ENCODE data around the gene AKR1C2. TPM values are rescaled to one million over a fixed set of nuclear protein-coding genes. Genes with fewer than 3 reads are reported as not detected.
"Not testable (repeated sequence)": the region's sequence is repeated elsewhere in the genome, so short reads cannot be mapped to it uniquely, and the experiment has no call there.

Gene AKR1C2
- total RNA-seq, 1 donor from 2014 or later = not detected

DNA sequence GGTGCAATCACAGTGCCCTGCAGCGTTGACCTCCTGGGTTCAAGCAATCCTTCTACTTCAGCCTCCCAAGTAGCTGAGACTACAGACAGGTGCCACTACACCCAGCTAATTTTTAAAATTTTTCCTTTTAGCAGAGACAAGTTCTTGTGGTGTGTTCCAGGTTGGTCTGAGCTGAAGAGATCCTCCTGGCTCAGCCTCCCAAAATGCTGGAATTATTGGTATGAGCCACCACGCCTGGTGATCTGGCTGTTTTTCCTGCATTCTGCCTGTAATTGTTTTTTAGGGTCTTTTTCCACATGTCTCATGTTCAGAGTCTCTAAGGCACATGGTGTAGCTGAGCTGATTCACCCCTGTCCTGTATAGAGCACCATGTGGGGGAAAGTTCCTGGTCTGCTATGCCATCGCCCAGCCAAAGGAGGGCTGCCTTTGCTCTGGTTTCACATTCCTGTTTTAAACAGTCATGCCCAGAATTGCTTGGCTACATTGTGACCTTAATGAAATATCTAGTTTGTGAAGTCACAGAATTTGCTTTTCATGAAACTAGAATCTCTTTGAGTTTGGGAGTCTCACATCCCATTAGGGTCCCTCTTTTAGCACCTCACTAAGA, 15.1 kb upstream of the AKR1C2 start:
- H3K4me3 Mint-ChIP-seq (ENCODE audit: low read depth); H3K4me1 Mint-ChIP-seq (ENCODE audit: low read depth); H3K36me3 Mint-ChIP-seq (ENCODE audit: low read depth); DNase-seq (ENCODE audit: low spot score); H3K9me3 Mint-ChIP-seq; H3K27me3 Mint-ChIP-seq (ENCODE audit: low read depth); intact Hi-C loops (cut with micrococcal nuclease); H3K27ac Mint-ChIP-seq: not testable (repeated sequence)

DNA sequence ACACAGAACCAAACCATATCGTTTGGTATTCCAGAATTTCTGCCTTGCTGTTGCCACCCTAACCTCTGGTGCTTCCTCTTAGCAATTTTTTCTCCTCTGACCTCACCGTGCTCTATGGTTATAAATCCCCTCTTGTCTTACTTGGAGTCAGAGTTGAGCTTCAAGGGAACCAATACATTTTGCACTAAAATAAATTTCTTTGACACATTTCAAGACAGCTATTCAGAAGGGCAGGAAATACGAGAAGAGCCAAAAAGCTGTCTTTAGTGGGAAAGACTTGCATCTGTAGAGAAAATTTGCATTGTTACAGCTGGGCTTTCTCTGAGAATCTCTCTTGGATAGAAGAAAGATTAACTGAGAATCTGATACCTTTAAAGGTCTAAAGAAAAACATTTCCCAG, 14.5 kb upstream of the AKR1C2 start:
- no peaks in the 10 kb centered on the region for H3K36me3 Mint-ChIP-seq (ENCODE audit: low read depth)
- H3K9me3 Mint-ChIP-seq = no peaks in the 10 kb centered on the region
- H3K4me3 Mint-ChIP-seq (ENCODE audit: low read depth) = no peak overlapping the region
- no peak overlapping the region for H3K27ac Mint-ChIP-seq
- no peak for DNase-seq (ENCODE audit: low spot score)
- intact Hi-C loops (cut with micrococcal nuclease) = no loop called here
- peaks cover 3% of the 10 kb centered on the region for H3K27me3 Mint-ChIP-seq (ENCODE audit: low read depth)
- H3K4me1 Mint-ChIP-seq (ENCODE audit: low read depth) = no peaks in the 10 kb centered on the region

GRCh38 chr10:5014936-5015335, 11.3 kb upstream of the AKR1C2 start:
- Mint-ChIP-seq H3K9me3 (no peaks in the 10 kb centered on the region), H3K27me3 (ENCODE audit: low read depth) (peaks cover 8% of the 10 kb centered on the region), H3K27ac (no peak overlapping the region), H3K36me3 (ENCODE audit: low read depth) (no peaks in the 10 kb centered on the region), H3K4me3 (ENCODE audit: low read depth) (no peak overlapping the region), H3K4me1 (ENCODE audit: low read depth) (no peaks in the 10 kb centered on the region)
- intact Hi-C loops (cut with micrococcal nuclease) = no loop called here
- no peak for DNase-seq (ENCODE audit: low spot score)

DNA sequence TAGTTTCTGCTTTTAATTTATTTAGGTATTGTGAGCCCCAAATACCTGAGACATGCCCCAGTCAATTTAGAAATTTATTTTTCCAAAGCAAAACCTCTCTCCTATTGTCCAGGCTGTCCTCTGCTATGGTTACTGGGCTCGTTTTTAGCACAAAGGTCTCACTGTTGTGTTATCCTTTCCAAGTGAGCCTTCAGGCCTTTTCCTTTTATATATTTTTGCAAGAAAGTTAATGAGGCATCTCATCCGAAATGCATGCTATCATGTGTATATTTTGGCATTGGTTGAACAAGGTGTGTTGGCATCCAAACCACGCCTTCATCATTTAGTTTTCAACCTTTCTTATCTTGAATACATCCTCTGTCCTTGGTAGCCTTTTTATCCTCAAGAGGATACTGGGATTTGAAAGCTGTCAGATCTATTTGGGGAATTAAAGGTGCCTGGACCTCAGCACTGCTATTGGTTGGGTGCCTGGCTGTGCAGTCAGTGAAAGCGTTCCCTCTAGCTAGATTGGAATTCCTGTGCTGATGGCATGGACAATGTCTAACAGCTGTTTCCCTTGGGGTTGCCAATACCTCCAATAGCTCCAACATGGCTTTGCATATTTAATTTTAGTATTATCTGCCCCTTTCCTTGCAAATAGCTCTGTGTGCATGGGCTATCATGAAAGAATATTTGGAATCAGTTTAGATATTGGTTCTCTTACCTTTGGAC, 10.7 kb upstream of the AKR1C2 start:
- intact Hi-C loops (cut with micrococcal nuclease); H3K27me3 Mint-ChIP-seq (ENCODE audit: low read depth); H3K4me3 Mint-ChIP-seq (ENCODE audit: low read depth); H3K27ac Mint-ChIP-seq; H3K9me3 Mint-ChIP-seq; H3K4me1 Mint-ChIP-seq (ENCODE audit: low read depth); DNase-seq (ENCODE audit: low spot score); H3K36me3 Mint-ChIP-seq (ENCODE audit: low read depth): not testable (repeated sequence)

DNA sequence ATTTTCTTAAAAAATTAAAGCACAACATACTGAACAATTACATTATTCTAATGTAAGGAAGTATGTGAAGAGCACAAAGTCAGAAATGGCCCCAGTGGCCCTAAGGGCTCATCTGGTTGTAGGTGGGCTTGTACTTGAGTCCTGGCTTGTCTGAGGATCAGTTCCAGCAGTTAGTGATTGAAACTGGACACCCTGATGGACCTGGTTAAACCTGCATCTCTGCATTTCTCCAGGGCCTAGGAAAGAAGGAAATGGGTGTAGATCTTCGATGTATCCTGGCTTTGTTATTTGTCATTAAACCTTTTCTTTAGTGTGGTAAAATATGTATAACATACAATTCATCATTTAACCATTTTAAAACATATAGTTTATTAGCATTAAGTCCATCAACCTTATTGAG, 9.7 kb upstream of the AKR1C2 start:
- Mint-ChIP-seq H3K27me3 (ENCODE audit: low read depth) (peaks cover 8% of the 10 kb centered on the region), H3K36me3 (ENCODE audit: low read depth) (no peaks in the 10 kb centered on the region), H3K4me1 (ENCODE audit: low read depth) (no peaks in the 10 kb centered on the region), H3K4me3 (ENCODE audit: low read depth) (no peak overlapping the region), H3K9me3 (no peaks in the 10 kb centered on the region), H3K27ac (no peak overlapping the region)
- DNase-seq (ENCODE audit: low spot score) = no peak
- intact Hi-C loops (cut with micrococcal nuclease) = no loop called here

GRCh38 chr10:5012595-5012994, 8.9 kb upstream of the AKR1C2 start:
- intact Hi-C loops (cut with micrococcal nuclease) = no loop called here
- Mint-ChIP-seq H3K27me3 (ENCODE audit: low read depth) (peaks cover 9% of the 10 kb centered on the region), H3K36me3 (ENCODE audit: low read depth) (no peaks in the 10 kb centered on the region), H3K9me3 (no peaks in the 10 kb centered on the region), H3K4me1 (ENCODE audit: low read depth) (no peaks in the 10 kb centered on the region), H3K27ac (no peak overlapping the region), H3K4me3 (ENCODE audit: low read depth) (no peak overlapping the region)
- no peak for DNase-seq (ENCODE audit: low spot score)

DNA sequence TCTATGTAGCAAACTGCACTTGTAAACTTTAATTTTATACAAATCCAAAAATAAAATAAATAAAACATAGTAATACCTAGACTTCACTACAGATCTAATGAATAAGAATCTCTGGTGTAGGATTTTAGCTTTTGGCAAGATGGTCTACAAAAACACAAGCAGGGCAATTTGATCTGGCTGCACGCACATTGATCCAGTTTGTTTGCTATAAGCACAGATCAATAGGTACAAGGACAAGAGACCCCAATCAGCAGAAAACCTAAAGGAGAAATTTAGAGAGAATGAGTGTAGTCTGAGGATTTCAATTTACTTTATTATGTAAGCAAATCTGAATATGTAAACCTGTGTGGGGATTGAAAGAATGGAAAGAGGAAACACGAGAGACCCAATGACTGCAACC, 7.7 kb upstream of the AKR1C2 start:
- H3K27me3 Mint-ChIP-seq (ENCODE audit: low read depth); H3K27ac Mint-ChIP-seq; H3K4me3 Mint-ChIP-seq (ENCODE audit: low read depth); DNase-seq (ENCODE audit: low spot score); intact Hi-C loops (cut with micrococcal nuclease); H3K36me3 Mint-ChIP-seq (ENCODE audit: low read depth); H3K9me3 Mint-ChIP-seq; H3K4me1 Mint-ChIP-seq (ENCODE audit: low read depth): not testable (repeated sequence)

DNA sequence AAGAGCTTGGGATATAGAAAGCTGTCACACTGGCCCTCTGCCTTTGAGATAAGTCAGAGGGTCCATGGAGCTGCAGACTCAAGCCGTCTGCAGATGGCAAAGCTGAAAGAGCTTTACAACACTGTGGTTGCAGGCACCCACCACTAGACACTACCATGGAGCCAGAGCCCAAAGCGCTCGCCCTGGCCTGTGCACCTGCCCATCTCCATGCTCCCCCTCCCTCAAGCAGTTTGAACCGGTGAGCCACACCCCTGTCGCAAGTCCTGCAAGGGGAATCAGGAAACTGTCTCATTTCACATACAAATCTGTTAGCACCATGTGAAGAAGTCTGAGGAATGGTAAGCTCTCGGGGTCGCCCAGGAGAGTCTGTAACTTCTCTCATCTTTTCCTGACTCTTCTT, 6.4 kb upstream of the AKR1C2 start:
- H3K4me3 Mint-ChIP-seq (ENCODE audit: low read depth); H3K4me1 Mint-ChIP-seq (ENCODE audit: low read depth); intact Hi-C loops (cut with micrococcal nuclease); DNase-seq (ENCODE audit: low spot score); H3K27me3 Mint-ChIP-seq (ENCODE audit: low read depth); H3K27ac Mint-ChIP-seq; H3K9me3 Mint-ChIP-seq; H3K36me3 Mint-ChIP-seq (ENCODE audit: low read depth): not testable (repeated sequence)

DNA sequence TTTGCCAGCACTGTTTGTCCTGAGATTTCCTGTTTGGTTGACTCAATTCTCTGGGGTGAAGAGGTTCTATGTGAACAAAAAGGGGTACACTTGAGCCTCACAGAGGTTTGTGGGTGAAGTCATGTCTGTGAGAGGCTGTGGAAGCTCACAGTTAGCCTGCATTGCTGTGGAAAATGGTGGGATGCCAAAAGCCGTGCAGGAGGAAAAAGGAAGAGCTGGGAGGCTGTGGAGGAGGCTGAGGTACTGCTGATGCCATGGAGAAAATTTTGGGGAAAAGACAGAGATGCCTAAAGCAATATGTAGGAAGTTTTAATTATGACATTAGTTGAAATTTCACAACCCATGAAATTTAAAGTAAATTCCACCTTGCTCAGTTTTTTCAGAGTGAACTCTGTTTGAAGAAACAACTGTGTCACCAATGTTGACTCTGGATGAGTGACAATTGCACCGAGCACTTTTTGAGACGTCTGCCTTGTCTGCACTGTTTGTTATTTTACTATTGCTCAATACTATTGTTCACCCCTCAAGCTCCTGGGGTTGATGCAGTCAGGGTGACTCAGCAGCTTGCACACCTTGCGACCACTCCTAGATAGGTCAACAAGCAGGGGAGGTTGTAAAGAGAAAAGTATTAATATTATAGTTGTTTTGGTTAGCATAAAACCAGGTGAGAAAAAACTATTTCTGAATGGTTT, 5.3 kb upstream of the AKR1C2 start:
- H3K36me3 Mint-ChIP-seq (ENCODE audit: low read depth); H3K27me3 Mint-ChIP-seq (ENCODE audit: low read depth); H3K4me3 Mint-ChIP-seq (ENCODE audit: low read depth); intact Hi-C loops (cut with micrococcal nuclease); DNase-seq (ENCODE audit: low spot score); H3K4me1 Mint-ChIP-seq (ENCODE audit: low read depth); H3K9me3 Mint-ChIP-seq; H3K27ac Mint-ChIP-seq: not testable (repeated sequence)

GRCh38 chr10:5004501-5004900, 844 bp upstream of the AKR1C2 start:
- H3K4me3 Mint-ChIP-seq (ENCODE audit: low read depth); DNase-seq (ENCODE audit: low spot score); intact Hi-C loops (cut with micrococcal nuclease); H3K36me3 Mint-ChIP-seq (ENCODE audit: low read depth); H3K9me3 Mint-ChIP-seq; H3K27me3 Mint-ChIP-seq (ENCODE audit: low read depth); H3K4me1 Mint-ChIP-seq (ENCODE audit: low read depth); H3K27ac Mint-ChIP-seq: not testable (repeated sequence)

DNA sequence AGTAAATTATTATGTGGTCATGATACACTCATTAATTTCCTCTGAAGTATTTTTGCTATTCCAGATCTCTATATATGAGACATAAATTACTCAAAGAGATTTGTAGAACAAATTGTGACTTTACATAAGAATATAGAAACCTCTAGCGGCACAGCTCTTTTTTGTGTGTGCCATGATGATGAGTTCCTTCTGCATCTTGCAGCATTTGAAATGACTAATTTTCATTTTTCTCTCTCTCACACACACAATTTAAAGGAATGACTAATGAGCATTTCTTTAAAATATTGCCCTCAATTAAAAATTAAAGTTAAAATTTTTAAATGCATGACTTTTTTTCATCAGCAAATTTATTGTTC, 351 bp upstream of the AKR1C2 start:
- H3K4me3 Mint-ChIP-seq (ENCODE audit: low read depth); intact Hi-C loops (cut with micrococcal nuclease); H3K9me3 Mint-ChIP-seq; H3K27ac Mint-ChIP-seq; H3K27me3 Mint-ChIP-seq (ENCODE audit: low read depth); H3K4me1 Mint-ChIP-seq (ENCODE audit: low read depth); H3K36me3 Mint-ChIP-seq (ENCODE audit: low read depth); DNase-seq (ENCODE audit: low spot score): not testable (repeated sequence)

DNA sequence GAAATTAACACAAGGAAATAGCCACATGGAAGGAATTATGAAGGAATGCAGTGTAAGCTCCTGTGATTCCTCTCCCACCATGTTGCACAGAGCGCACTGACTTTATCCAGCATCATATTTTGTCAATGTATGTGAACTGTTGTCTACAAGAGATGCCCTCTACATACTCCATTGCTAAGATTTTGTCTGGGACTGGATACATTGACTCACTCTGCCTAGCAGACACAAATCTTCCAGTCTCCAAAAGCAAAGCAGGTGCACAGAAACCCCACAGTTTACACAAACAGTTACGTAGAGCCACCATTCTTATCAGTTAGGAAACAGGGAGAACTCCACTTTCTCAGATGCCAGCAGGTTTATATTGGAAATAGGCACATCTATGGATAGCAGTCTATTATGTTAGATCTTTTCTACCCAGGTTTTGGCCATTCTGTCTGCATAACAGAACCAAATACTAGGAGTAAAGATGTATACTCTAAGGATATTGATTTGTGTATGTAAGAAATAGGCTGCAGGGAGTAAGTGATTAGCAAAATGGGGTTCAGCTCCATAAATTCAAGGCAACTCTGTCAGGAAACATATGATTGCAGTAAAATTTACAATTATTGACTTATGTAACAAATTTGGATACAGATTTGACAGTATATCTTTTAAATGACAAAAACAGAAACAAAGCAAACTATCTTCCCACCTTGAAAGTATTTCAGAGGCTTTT, 1.5 kb downstream of the AKR1C2 start:
- H3K4me1 Mint-ChIP-seq (ENCODE audit: low read depth) = no peaks in the 10 kb centered on the region
- intact Hi-C loops (cut with micrococcal nuclease) = no loop called here
- no peak overlapping the region for H3K27ac Mint-ChIP-seq
- H3K4me3 Mint-ChIP-seq (ENCODE audit: low read depth) = no peak overlapping the region
- no peaks in the 10 kb centered on the region for H3K27me3 Mint-ChIP-seq (ENCODE audit: low read depth)
- no peaks in the 10 kb centered on the region for H3K9me3 Mint-ChIP-seq
- no peak for DNase-seq (ENCODE audit: low spot score)
- H3K36me3 Mint-ChIP-seq (ENCODE audit: low read depth) = no peaks in the 10 kb centered on the region

DNA sequence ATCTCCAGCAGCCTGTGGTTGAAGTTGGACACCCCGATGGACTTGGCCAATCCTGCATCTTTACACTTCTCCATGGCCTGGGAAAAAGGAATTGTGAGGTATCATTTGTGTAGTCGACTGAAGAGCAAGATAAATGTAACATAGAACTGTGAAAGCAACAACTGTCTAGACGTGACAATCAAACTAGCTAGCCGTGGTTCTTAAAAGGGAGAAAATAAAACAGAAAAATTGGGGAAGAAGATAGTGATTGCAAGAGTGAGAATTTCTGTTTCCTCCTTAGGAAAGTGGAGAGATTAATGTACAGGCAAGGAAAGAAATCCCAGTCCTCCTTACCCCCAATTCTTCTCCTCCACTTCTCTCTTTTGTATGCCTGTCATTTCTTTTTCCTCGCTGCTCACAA, 5.0 kb downstream of the AKR1C2 start:
- Mint-ChIP-seq H3K27me3 (ENCODE audit: low read depth) (no peaks in the 10 kb centered on the region), H3K9me3 (no peaks in the 10 kb centered on the region), H3K4me3 (ENCODE audit: low read depth) (no peak overlapping the region), H3K27ac (no peak overlapping the region), H3K36me3 (ENCODE audit: low read depth) (no peaks in the 10 kb centered on the region), H3K4me1 (ENCODE audit: low read depth) (no peaks in the 10 kb centered on the region)
- intact Hi-C loops (cut with micrococcal nuclease) = no loop called here
- DNase-seq (ENCODE audit: low spot score) = no peak

Measured in activated T-helper 2 cell treated with anti-CD3 and anti-CD28 coated beads, Interferon-gamma antibody, Interleukin-2, Interleukin-4, amounts not matched to agents 10 μg/mL and 5 μg/mL and 100 μg/mL, durations not matched to agents 14 hours and 24 hours and 36 hours (primary cell).